Measurements from ENCODE around the gene FRMPD4. TPM values are rescaled to one million over a fixed set of nuclear protein-coding genes. Genes with fewer than 3 reads are reported as not detected.
"Not testable (repeated sequence)": the region's sequence is repeated elsewhere in the genome, so short reads cannot be mapped to it uniquely, and the experiment has no call there.

The FRMPD4 gene
- total RNA-seq, 1 experiment from 2014 or later = not detected

GRCh38 chrX:12497832-12498591 is 359.7 kb downstream of the FRMPD4 start:
- peak in 1 of 2 experiments; percentile 30 for TF ChIP-seq CTCF (IDR thresholded peaks at IDR 0.05; ENCODE audit: insufficient read depth in 1 of 2, low read depth in 1 of 2, low read length in 1 of 2, severe bottlenecking in 1 of 2, unreplicated experiment in 1 of 2)
- Mint-ChIP-seq H3K9me3 (ENCODE audit: unreplicated experiment) (no peaks in the 10 kb centered on the region), H3K4me3 (ENCODE audit: unreplicated experiment) (no peak overlapping the region), H3K27ac (ENCODE audit: unreplicated experiment) (no peak overlapping the region), H3K4me1 (ENCODE audit: low read depth, unreplicated experiment) (no peaks in the 10 kb centered on the region), H3K36me3 (ENCODE audit: insufficient read depth, unreplicated experiment) (no peaks in the 10 kb centered on the region), H3K27me3 (ENCODE audit: insufficient read depth, unreplicated experiment) (peaks cover 3% of the 10 kb centered on the region)
- Histone ChIP-seq H3K9me3 (no peaks in the 10 kb centered on the region), H3K4me3 (ENCODE audit: low read depth, low read length) (no peak overlapping the region), H3K27me3 (replicated peaks; ENCODE audit: control insufficient read depth, insufficient read depth, low read length) (no peaks in the 10 kb centered on the region), H3K36me3 (ENCODE audit: control insufficient read depth, insufficient read depth, low read length) (no peaks in the 10 kb centered on the region), H3K4me1 (no peaks in the 10 kb centered on the region)
- ChIA-PET POLR2A (no interaction called here), CTCF (no interaction called here)
- no TSS peak for BruUV-seq (replicated peaks)
- intact Hi-C loops (cut with micrococcal nuclease; ENCODE audit: unreplicated experiment) = loop anchor here (5.0 kb wide), 1 partner anchor 204 kb away; no protein-coding TSS in a partner anchor
- no peak for DNase-seq

- POLR2A ChIA-PET = no interaction called here
- no peaks in the 10 kb centered on the region for H3K27me3 Mint-ChIP-seq (ENCODE audit: insufficient read depth, unreplicated experiment)
- H3K9me3 Mint-ChIP-seq (ENCODE audit: unreplicated experiment) = no peaks in the 10 kb centered on the region
- CTCF ChIA-PET = no interaction called here
- DNase-seq = no peak
- no peaks in the 10 kb centered on the region for H3K36me3 Mint-ChIP-seq (ENCODE audit: insufficient read depth, unreplicated experiment)
- no peaks in the 10 kb centered on the region for H3K4me1 Mint-ChIP-seq (ENCODE audit: low read depth, unreplicated experiment)
- H3K27ac Mint-ChIP-seq (ENCODE audit: unreplicated experiment) = no peak overlapping the region
- no peaks in the 10 kb centered on the region for H3K36me3 ChIP-seq (ENCODE audit: control insufficient read depth, insufficient read depth, low read length)
- no TSS peak for BruUV-seq (replicated peaks)
- intact Hi-C loops (cut with micrococcal nuclease; ENCODE audit: unreplicated experiment) = no loop called here
- no peak overlapping the region for H3K4me3 Mint-ChIP-seq (ENCODE audit: unreplicated experiment)
- no peak overlapping the region for H3K4me3 ChIP-seq (ENCODE audit: low read depth, low read length)
- no peak for TF ChIP-seq CTCF (IDR thresholded peaks at IDR 0.05; ENCODE audit: insufficient read depth in 1 of 2, low read depth in 1 of 2, low read length in 1 of 2, severe bottlenecking in 1 of 2, unreplicated experiment in 1 of 2)
- no peaks in the 10 kb centered on the region for H3K27me3 ChIP-seq (replicated peaks; ENCODE audit: control insufficient read depth, insufficient read depth, low read length)
- H3K9me3 ChIP-seq = no peaks in the 10 kb centered on the region
- H3K4me1 ChIP-seq = no peaks in the 10 kb centered on the region
These were observed 366.9 kb downstream of the FRMPD4 start for GRCh38 chrX:12505127-12505526.

GRCh38 chrX:12515384-12515783 is 377.1 kb downstream of the FRMPD4 start:
- H3K4me1 Mint-ChIP-seq (ENCODE audit: low read depth, unreplicated experiment); intact Hi-C loops (cut with micrococcal nuclease; ENCODE audit: unreplicated experiment); H3K27ac Mint-ChIP-seq (ENCODE audit: unreplicated experiment); POLR2A ChIA-PET; H3K36me3 ChIP-seq (ENCODE audit: control insufficient read depth, insufficient read depth, low read length); DNase-seq; CTCF ChIA-PET; H3K9me3 Mint-ChIP-seq (ENCODE audit: unreplicated experiment); BruUV-seq (replicated peaks); H3K27me3 ChIP-seq (replicated peaks; ENCODE audit: control insufficient read depth, insufficient read depth, low read length); H3K4me3 Mint-ChIP-seq (ENCODE audit: unreplicated experiment); H3K27me3 Mint-ChIP-seq (ENCODE audit: insufficient read depth, unreplicated experiment); H3K36me3 Mint-ChIP-seq (ENCODE audit: insufficient read depth, unreplicated experiment); H3K4me1 ChIP-seq; H3K9me3 ChIP-seq; H3K4me3 ChIP-seq (ENCODE audit: low read depth, low read length): not testable (repeated sequence)
